A549 (cell line): Measurements from ENCODE around the gene SLCO2A1. TPM values are rescaled to one million over a fixed set of nuclear protein-coding genes. Genes with fewer than 3 reads are reported as not detected.

Experiments used
- ATAC-seq, 2 experiments: fragments of 200-7000 bp in 1 of 2; fragments of >200 bp in 1 of 2; cut with Nextera tagmentation in 1 of 2; cut with Tn5 transposase in 1 of 2; 3 replicates each; pipeline versions ENCODE4 v1.8.0 to v1.9.1; 2018 to 2020; ENCODE audit warnings: mild to moderate bottlenecking in 1 of 2, moderate library complexity in 1 of 2
- CTCF ChIA-PET: fragments of 300-600 bp; sonication (Branson Sonifier 250); formaldehyde crosslinking; extraction: SDS; loops from one replicate; lab custom pipeline; 2021; ENCODE audit warnings: antibody characterized with exemption, inconsistent platforms; lab: Yijun Ruan, JAX
- POLR2A ChIA-PET: fragments of 350-600 bp; formaldehyde crosslinking; extraction: SDS; loops from one replicate; lab custom pipeline; 2021; ENCODE audit warnings: antibody characterized with exemption, inconsistent platforms; lab: Yijun Ruan, JAX
- DNase-seq, 2 experiments: peaks; one replicate each; pipeline versions ENCODE4 v3.0.0 to v3.0.0-alpha.2; 2011 to 2016; ENCODE audit warnings: low read depth in 1 of 2, low spot score in 1 of 2
- FAIRE-seq: peaks from 2 replicates; lab custom pipeline; 2011; peaks lifted over from hg19 to GRCh38; lab: Jason Lieb, UNC
- H3K27ac ChIP-seq, 2 experiments: fragments of >200 bp; sonication (Bioruptor Twin); formaldehyde crosslinking; 3 replicates each; pipeline ENCODE4 v1.5.1; 2016 to 2017
- H3K4me1 ChIP-seq: fragments of >200 bp; sonication (Bioruptor Twin); formaldehyde crosslinking; 3 replicates; pipeline ENCODE4 v1.6.1; 2016
- H3K4me2 ChIP-seq: fragments of >200 bp; sonication (Bioruptor Twin); formaldehyde crosslinking; 3 replicates; pipeline ENCODE4 v1.6.1; 2016
- H3K4me3 ChIP-seq: fragments of >200 bp; sonication (Bioruptor Twin); formaldehyde crosslinking; 3 replicates; pipeline ENCODE4 v1.5.1; 2016
- H3K9me3 ChIP-seq: fragments of >200 bp; sonication (Bioruptor Twin); formaldehyde crosslinking; 3 replicates; pipeline ENCODE4 v1.6.1; 2016
- BHLHE40 ChIP-seq: IDR thresholded peaks from 2 replicates; pipeline ENCODE4 v1.6.1; 2012; ENCODE audit warnings: low read depth, low read length, inconsistent platforms
- CHD2 ChIP-seq: fragments of 150-350 bp; IDR thresholded peaks from 2 replicates; pipeline ENCODE4 v1.6.1; 2014; ENCODE audit warnings: low read length; ENCODE audit not compliant: partially characterized antibody
- CHD4 ChIP-seq: fragments of 200-600 bp; sonication (generic); IDR thresholded peaks from 2 replicates; pipeline ENCODE4 v1.6.1; 2016; ENCODE audit warnings: antibody characterized with exemption, mild to moderate bottlenecking, borderline replicate concordance
- EHF ChIP-seq: fragments of 250-450 bp; sonication (Bioruptor Pico); IDR thresholded peaks from 2 replicates; pipeline ENCODE4 v1.5.0; 2020; ENCODE audit warnings: mild to moderate bottlenecking
- EHMT2 ChIP-seq: fragments of 200-600 bp; sonication (generic); IDR thresholded peaks from 2 replicates; pipeline ENCODE4 v1.6.1; 2016; ENCODE audit warnings: antibody characterized with exemption, low read depth, mild to moderate bottlenecking, moderate library complexity
- FOSL2 ChIP-seq, 2 experiments: fragments of 450-650 bp in 1 of 2; fragments of >200 bp in 1 of 2; sonication (Bioruptor Twin) in 1 of 2; formaldehyde crosslinking; IDR thresholded peaks; 2 replicates each; pipeline versions ENCODE4 v1.5.0 to v1.6.1; 2016 to 2020; ENCODE audit warnings: mild to moderate bottlenecking in 1 of 2, moderate library complexity in 1 of 2
- FOXS1 ChIP-seq: fragments of 250-450 bp; sonication (Bioruptor Pico); IDR thresholded peaks from 2 replicates; pipeline ENCODE4 v1.5.0; 2020; ENCODE audit warnings: mild to moderate bottlenecking, moderate library complexity
- GATA3 ChIP-seq: IDR thresholded peaks from 2 replicates; pipeline ENCODE4 v1.6.1; 2012; ENCODE audit warnings: borderline replicate concordance
- HDAC2 ChIP-seq: fragments of 200-600 bp; sonication (generic); IDR thresholded peaks from 2 replicates; pipeline ENCODE4 v1.6.1; 2016
- HEYL ChIP-seq: fragments of 250-450 bp; sonication (Bioruptor Pico); IDR thresholded peaks from 2 replicates; pipeline ENCODE4 v1.8.0; 2021; ENCODE audit warnings: mild to moderate bottlenecking, moderate library complexity
- HOXB5 ChIP-seq: fragments of 250-450 bp; sonication (Bioruptor Pico); IDR thresholded peaks from 2 replicates; pipeline ENCODE4 v1.5.0; 2020; ENCODE audit warnings: mild to moderate bottlenecking, moderate library complexity
- JUN ChIP-seq, 2 experiments: fragments of >200 bp; sonication (Bioruptor Twin); formaldehyde crosslinking; IDR thresholded peaks; 2 replicates in 1 of 2; 3 replicates in 1 of 2; pipeline ENCODE4 v1.6.1; 2016 to 2017
- JUNB ChIP-seq: fragments of >200 bp; sonication (Bioruptor Twin); formaldehyde crosslinking; IDR thresholded peaks from 2 replicates; pipeline ENCODE4 v1.6.1; 2016
- KDM5A ChIP-seq: fragments of 200-600 bp; sonication (generic); IDR thresholded peaks from 2 replicates; pipeline ENCODE4 v1.6.1; 2016; ENCODE audit warnings: antibody characterized with exemption, mild to moderate bottlenecking
- MAFK ChIP-seq: fragments of 450-650 bp; IDR thresholded peaks from 2 replicates; pipeline ENCODE4 v1.6.1; 2014; ENCODE audit not compliant: partially characterized antibody
- MAZ ChIP-seq: fragments of 150-350 bp; IDR thresholded peaks from 2 replicates; pipeline ENCODE4 v1.6.1; 2014; ENCODE audit warnings: antibody characterized with exemption, low read depth, low read length, borderline replicate concordance
- MYC ChIP-seq: IDR thresholded peaks from 2 replicates; pipeline ENCODE4 v1.6.1; 2012; ENCODE audit warnings: mild to moderate bottlenecking, inconsistent platforms, low read length, improper control_type of control experiment, borderline replicate concordance
- NFE2L2 ChIP-seq: fragments of 150-350 bp; conservative IDR thresholded peaks from 2 replicates; pipeline ENCODE4 v1.6.1; 2014; ENCODE audit warnings: low read length
- NPAS2 ChIP-seq: fragments of 250-450 bp; sonication (Bioruptor Pico); IDR thresholded peaks from 2 replicates; pipeline ENCODE4 v1.8.0; 2022; ENCODE audit warnings: mild to moderate bottlenecking, moderate library complexity, borderline replicate concordance
- PHF8 ChIP-seq: fragments of 200-600 bp; sonication (generic); IDR thresholded peaks from 2 replicates; pipeline ENCODE4 v1.6.1; 2016; ENCODE audit warnings: low read depth, mild to moderate bottlenecking, antibody characterized with exemption, moderate library complexity, borderline replicate concordance
- POLR2A ChIP-seq: IDR thresholded peaks from 2 replicates; pipeline ENCODE4 v1.6.1; 2012; ENCODE audit warnings: mild to moderate bottlenecking, low read length
- POLR2AphosphoS2 ChIP-seq: conservative IDR thresholded peaks from 2 replicates; pipeline ENCODE4 v1.6.1; 2012; ENCODE audit warnings: low read length, improper control_type of control experiment, inconsistent platforms
- RARB ChIP-seq: fragments of 250-450 bp; sonication (Bioruptor Pico); IDR thresholded peaks from 2 replicates; pipeline ENCODE4 v1.8.0; 2021; ENCODE audit warnings: mild to moderate bottlenecking, moderate library complexity
- RCOR1 ChIP-seq: fragments of 150-350 bp; IDR thresholded peaks from 2 replicates; pipeline ENCODE4 v1.6.1; 2014; ENCODE audit warnings: antibody characterized with exemption, low read length, low read depth
- RFX5 ChIP-seq: fragments of 450-650 bp; IDR thresholded peaks from 2 replicates; pipeline ENCODE4 v1.7.1; 2014; ENCODE audit warnings: antibody characterized with exemption, mild to moderate bottlenecking, moderate library complexity
- TP53 ChIP-seq: fragments of 250-450 bp; sonication (Bioruptor Pico); IDR thresholded peaks from 2 replicates; pipeline ENCODE4 v1.5.0; 2021; ENCODE audit warnings: mild to moderate bottlenecking, moderate library complexity
- ZC3H11A ChIP-seq: fragments of 450-650 bp; IDR thresholded peaks from 2 replicates; pipeline ENCODE4 v1.6.1; 2014; ENCODE audit warnings: antibody characterized with exemption, mild to moderate bottlenecking
- WGBS: methylation state at CpG from one replicate; pipeline ENCODE4 v1.1.6; 2017; ENCODE audit errors: missing lambda C conversion rate; 5-methylcytosine and 5-hydroxymethylcytosine counted together
- polyA plus RNA-seq, 4 experiments: library from polyadenylated mRNA; depleted of rRNA in 3 of 4; stranded (reverse); fragments of >200 nt; fragmentation: RNase III in 1 of 4; extraction: RNeasy Plus Mini Kit Qiagen cat#74134 plus additional on column Dnase treatment in 1 of 4; gene quantifications; 2 replicates in 3 of 4; 3 replicates in 1 of 4; pipeline ENCODE4 v1.2.3, GENCODE V29; 2011 to 2017
- TF ChIP-seq, protein P1 (sequence below): IDR thresholded peaks from 2 replicates; pipeline ENCODE4 v1.6.1; 2012
- TF ChIP-seq, protein P2 (sequence below): fragments of 450-650 bp; IDR thresholded peaks from 2 replicates; pipeline ENCODE4 v1.6.1; 2014; ENCODE audit warnings: antibody characterized with exemption
- TF ChIP-seq, protein P3 (sequence below): fragments of 250-450 bp; sonication (Bioruptor Pico); IDR thresholded peaks from 2 replicates; pipeline ENCODE4 v1.5.0; 2021; ENCODE audit warnings: mild to moderate bottlenecking, moderate library complexity, borderline replicate concordance
- TF ChIP-seq, protein P4 (sequence below): fragments of 150-350 bp; IDR thresholded peaks from 2 replicates; pipeline ENCODE4 v1.6.1; 2014; ENCODE audit warnings: low read depth, mild to moderate bottlenecking, low read length
- TF ChIP-seq, protein P5 (sequence below): IDR thresholded peaks from 2 replicates; pipeline ENCODE4 v1.6.1; 2012; ENCODE audit warnings: low read depth, borderline replicate concordance

SLCO2A1 gene
- polyA plus RNA-seq, 2 of the 4 experiments (the other 2 are of a cell fraction), result 0.12 TPM; not detected in 1

DNA sequence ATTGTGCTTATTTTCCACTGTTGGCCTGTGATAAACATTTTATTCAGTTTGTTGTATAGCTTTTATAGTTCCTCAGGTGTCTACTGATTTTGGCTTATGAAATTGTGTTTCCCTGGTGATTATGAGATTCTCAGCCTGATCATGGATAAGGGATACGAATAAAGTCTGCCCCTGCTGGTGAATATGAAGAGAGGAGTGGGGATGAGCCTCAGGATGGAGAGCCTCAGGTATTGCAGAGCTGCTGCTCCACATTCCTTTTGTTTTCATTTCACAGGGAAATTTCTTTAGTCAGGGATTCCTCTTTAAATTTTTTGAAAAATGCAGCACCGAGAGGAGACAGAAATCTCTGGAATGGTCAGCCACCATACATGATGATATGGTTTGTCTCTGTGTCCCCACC lies 119.3 kb downstream of the SLCO2A1 start:
- no peaks in the 10 kb centered on the region for H3K9me3 ChIP-seq
- no peak for TF ChIP-seq ZC3H11A
- TF ChIP-seq, protein P1, sequence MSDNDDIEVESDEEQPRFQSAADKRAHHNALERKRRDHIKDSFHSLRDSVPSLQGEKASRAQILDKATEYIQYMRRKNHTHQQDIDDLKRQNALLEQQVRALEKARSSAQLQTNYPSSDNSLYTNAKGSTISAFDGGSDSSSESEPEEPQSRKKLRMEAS, result no peak
- TF ChIP-seq MAFK, result no peak
- no peak for TF ChIP-seq BHLHE40
- TF ChIP-seq HOXB5 (CRISPR knock-in tag), result no peak
- TF ChIP-seq NFE2L2, result no peak
- no peak for TF ChIP-seq RFX5
- no peak for TF ChIP-seq EHF (CRISPR knock-in tag)
- TF ChIP-seq HEYL (CRISPR knock-in tag), result no peak
- no peak for TF ChIP-seq GATA3
- TF ChIP-seq MYC, result no peak
- TF ChIP-seq EHMT2, result no peak
- TF ChIP-seq, protein P2, sequence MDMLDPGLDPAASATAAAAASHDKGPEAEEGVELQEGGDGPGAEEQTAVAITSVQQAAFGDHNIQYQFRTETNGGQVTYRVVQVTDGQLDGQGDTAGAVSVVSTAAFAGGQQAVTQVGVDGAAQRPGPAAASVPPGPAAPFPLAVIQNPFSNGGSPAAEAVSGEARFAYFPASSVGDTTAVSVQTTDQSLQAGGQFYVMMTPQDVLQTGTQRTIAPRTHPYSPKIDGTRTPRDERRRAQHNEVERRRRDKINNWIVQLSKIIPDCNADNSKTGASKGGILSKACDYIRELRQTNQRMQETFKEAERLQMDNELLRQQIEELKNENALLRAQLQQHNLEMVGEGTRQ, result no peak
- TF ChIP-seq, protein P3, sequence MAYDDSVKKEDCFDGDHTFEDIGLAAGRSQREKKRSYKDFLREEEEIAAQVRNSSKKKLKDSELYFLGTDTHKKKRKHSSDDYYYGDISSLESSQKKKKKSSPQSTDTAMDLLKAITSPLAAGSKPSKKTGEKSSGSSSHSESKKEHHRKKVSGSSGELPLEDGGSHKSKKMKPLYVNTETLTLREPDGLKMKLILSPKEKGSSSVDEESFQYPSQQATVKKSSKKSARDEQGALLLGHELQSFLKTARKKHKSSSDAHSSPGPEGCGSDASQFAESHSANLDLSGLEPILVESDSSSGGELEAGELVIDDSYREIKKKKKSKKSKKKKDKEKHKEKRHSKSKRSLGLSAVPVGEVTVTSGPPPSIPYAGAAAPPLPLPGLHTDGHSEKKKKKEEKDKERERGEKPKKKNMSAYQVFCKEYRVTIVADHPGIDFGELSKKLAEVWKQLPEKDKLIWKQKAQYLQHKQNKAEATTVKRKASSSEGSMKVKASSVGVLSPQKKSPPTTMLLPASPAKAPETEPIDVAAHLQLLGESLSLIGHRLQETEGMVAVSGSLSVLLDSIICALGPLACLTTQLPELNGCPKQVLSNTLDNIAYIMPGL (CRISPR knock-in tag), result no peak
- TF ChIP-seq, protein P4, sequence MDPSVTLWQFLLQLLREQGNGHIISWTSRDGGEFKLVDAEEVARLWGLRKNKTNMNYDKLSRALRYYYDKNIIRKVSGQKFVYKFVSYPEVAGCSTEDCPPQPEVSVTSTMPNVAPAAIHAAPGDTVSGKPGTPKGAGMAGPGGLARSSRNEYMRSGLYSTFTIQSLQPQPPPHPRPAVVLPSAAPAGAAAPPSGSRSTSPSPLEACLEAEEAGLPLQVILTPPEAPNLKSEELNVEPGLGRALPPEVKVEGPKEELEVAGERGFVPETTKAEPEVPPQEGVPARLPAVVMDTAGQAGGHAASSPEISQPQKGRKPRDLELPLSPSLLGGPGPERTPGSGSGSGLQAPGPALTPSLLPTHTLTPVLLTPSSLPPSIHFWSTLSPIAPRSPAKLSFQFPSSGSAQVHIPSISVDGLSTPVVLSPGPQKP, result no peak
- no peak for TF ChIP-seq POLR2A
- TF ChIP-seq, protein P5, sequence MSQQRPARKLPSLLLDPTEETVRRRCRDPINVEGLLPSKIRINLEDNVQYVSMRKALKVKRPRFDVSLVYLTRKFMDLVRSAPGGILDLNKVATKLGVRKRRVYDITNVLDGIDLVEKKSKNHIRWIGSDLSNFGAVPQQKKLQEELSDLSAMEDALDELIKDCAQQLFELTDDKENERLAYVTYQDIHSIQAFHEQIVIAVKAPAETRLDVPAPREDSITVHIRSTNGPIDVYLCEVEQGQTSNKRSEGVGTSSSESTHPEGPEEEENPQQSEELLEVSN, result no peak
- TF ChIP-seq HDAC2, result no peak
- TF ChIP-seq FOXS1, result no peak
- TF ChIP-seq, all 56 proteins: peak for 0
- Histone ChIP-seq H3K27ac (no peak overlapping the region), H3K4me2 (no peak overlapping the region), H3K4me1 (no peaks in the 10 kb centered on the region), H3K4me3 (no peak overlapping the region)
- ATAC-seq, result peak in 1 of 2 experiments; percentile 58; a peak in 1 of 6 replicates
- CTCF ChIA-PET, result interaction anchor here (3.0 kb wide), 1 partner anchor 17 kb away, joined by 10 read pairs; no protein-coding TSS in a partner anchor
- POLR2A ChIA-PET, result no interaction called here
- DNase-seq, result no peak
- 25% methylated on average over 2 of the region's 2 CpGs for WGBS
- no peak for FAIRE-seq

DNA sequence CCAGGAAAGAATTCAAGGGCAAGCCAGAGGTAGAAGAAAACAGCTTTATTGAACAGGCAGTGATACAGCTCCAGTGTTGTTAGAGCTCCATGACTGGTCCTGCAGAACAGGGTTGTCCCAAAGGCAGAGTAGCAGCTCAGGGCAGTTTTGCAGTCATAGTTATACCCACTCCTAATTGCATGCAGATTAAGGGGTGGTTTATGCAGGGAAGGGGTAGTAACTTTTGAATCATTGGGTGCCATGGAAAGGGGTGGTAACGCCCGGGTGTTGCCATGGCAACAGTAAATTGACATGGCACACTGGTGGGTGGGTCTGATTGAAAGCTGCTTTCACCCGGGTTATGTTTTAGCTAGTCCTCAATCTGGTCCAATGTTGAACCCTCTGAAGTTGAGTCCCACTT lies 124.3 kb downstream of the SLCO2A1 start:
- Histone ChIP-seq H3K9me3 (no peaks in the 10 kb centered on the region), H3K4me2 (no peak overlapping the region), H3K27ac (no peak overlapping the region), H3K4me1 (no peaks in the 10 kb centered on the region), H3K4me3 (no peak overlapping the region)
- no peak for FAIRE-seq
- no peak for ATAC-seq
- DNase-seq, result no peak
- 2% methylated on average over 3 of the region's 3 CpGs for WGBS
- no peak for TF ChIP-seq CHD2
- TF ChIP-seq RCOR1, result no peak
- no peak for TF ChIP-seq CHD4
- TF ChIP-seq FOXS1, result no peak
- no peak for TF ChIP-seq RARB (CRISPR knock-in tag)
- no peak for TF ChIP-seq JUN (IDR thresholded peaks at IDR 0.05)
- no peak for TF ChIP-seq POLR2AphosphoS2
- TF ChIP-seq NPAS2 (CRISPR knock-in tag), result no peak
- no peak for TF ChIP-seq JUNB
- TF ChIP-seq RFX5, result no peak
- TF ChIP-seq TP53 (CRISPR knock-in tag), result no peak
- TF ChIP-seq, protein P2, result no peak
- TF ChIP-seq HDAC2, result no peak
- TF ChIP-seq, protein P4, result no peak
- no peak for TF ChIP-seq MAZ
- TF ChIP-seq FOSL2 (IDR thresholded peaks at IDR 0.05), result no peak
- no peak for TF ChIP-seq FOSL2 (CRISPR knock-in tag; IDR thresholded peaks at IDR 0.05)
- TF ChIP-seq KDM5A, result no peak
- no peak for TF ChIP-seq PHF8
- POLR2A ChIA-PET, result no interaction called here
- CTCF ChIA-PET, result no interaction called here
